Measurements from ENCODE around the gene RWDD3. TPM values are rescaled to one million over a fixed set of nuclear protein-coding genes. Genes with fewer than 3 reads are reported as not detected.

Gene RWDD3
- total RNA-seq, 1 experiment from 2014 or later = 15.3 TPM

GRCh38 chr1:95252422-95252821 is 18.4 kb downstream of the RWDD3 start:
- Histone ChIP-seq H3K14ac (ENCODE audit: insufficient read depth, low read length) (no peak overlapping the region), H3K56ac (ENCODE audit: insufficient read length, low read depth, low read length) (no peak overlapping the region), H2BK5ac (ENCODE audit: insufficient read length, low read length) (no peak overlapping the region), H3K79me2 (ENCODE audit: insufficient read depth, low read length) (no peaks in the 10 kb centered on the region), H4K20me1 (ENCODE audit: control insufficient read depth, insufficient read depth, insufficient read length) (no peaks in the 10 kb centered on the region), H3K27ac (ENCODE audit: insufficient read length, low read depth, low read length) (no peak overlapping the region), H4K8ac (replicated peaks; ENCODE audit: insufficient read length, low read depth, low read length) (no peak overlapping the region), H3K27me3 (ENCODE audit: insufficient read depth, low read length) (no peaks in the 10 kb centered on the region), H2BK20ac (ENCODE audit: low read depth, low read length, poor library complexity, severe bottlenecking) (no peak overlapping the region), H2BK120ac (ENCODE audit: low read depth, low read length, poor library complexity, severe bottlenecking) (no peak overlapping the region), H3K23ac (ENCODE audit: insufficient read length, low read depth, low read length) (no peak overlapping the region), H3T11ph (ENCODE audit: low read length) (no peak overlapping the region), H4K91ac (ENCODE audit: insufficient read length, low read depth, low read length) (no peak overlapping the region), H3K4me2 (ENCODE audit: insufficient read depth, insufficient read length, low read length) (no peak overlapping the region), H4K5ac (ENCODE audit: insufficient read length, low read depth, low read length) (no peak overlapping the region), H2AFZ (ENCODE audit: low read length) (no peak overlapping the region), H3K18ac (ENCODE audit: insufficient read length, low read depth, low read length) (no peak overlapping the region), H3K9me3 (ENCODE audit: control insufficient read depth, low read depth, low read length) (no peaks in the 10 kb centered on the region), H2BK15ac (ENCODE audit: low read depth, low read length) (no peak overlapping the region), H3K79me1 (ENCODE audit: insufficient read depth, low read depth, low read length, poor library complexity, severe bottlenecking) (no peaks in the 10 kb centered on the region), H2AK5ac (ENCODE audit: insufficient read length, low read length) (no peak overlapping the region), H3K4me1 (ENCODE audit: insufficient read depth, low read length) (no peaks in the 10 kb centered on the region), H2BK12ac (ENCODE audit: insufficient read length, low read depth, low read length) (no peak overlapping the region), H3K23me2 (ENCODE audit: insufficient read length, low read depth, low read length, poor library complexity, severe bottlenecking) (no peaks in the 10 kb centered on the region), H3K9ac (ENCODE audit: extremely low read depth, insufficient read length, low read length) (no peak overlapping the region), H3K4ac (ENCODE audit: low read depth, low read length) (no peak overlapping the region)
- Mint-ChIP-seq H3K27me3 (ENCODE audit: low read depth) (no peaks in the 10 kb centered on the region), H3K4me1 (peaks cover 18 to 29% of the 10 kb centered on the region in 2 experiments), H3K9me3 (no peaks in the 10 kb centered on the region), H3K4me3 (no peak overlapping the region), H3K36me3 (ENCODE audit: insufficient read depth in 1 of 3, low read depth in 3 of 3) (peaks cover 10 to 31% (median 22%) of the 10 kb centered on the region in 3 experiments), H3K27ac (peak overlapping the region in 1 of 3 experiments; percentile 80; a peak in 3 of 7 replicates)
- no peak for DNase-seq
- no peak for TF ChIP-seq CTCF (conservative IDR thresholded peaks at IDR 0.05)
- no CpG with 5 or more reads among the region's 4 CpGs for WGBS (ENCODE audit: extremely low coverage, insufficient read length, low lambda C conversion rate)

All from H9 (cell line).